HG03139 (cell line): ENCODE results near the gene PTPRK.
"Not testable (repeated sequence)": the region's sequence is repeated elsewhere in the genome, so short reads cannot be mapped to it uniquely, and the experiment has no call there.

ENCODE experiments used
- ATAC-seq: cut with Tn5 transposase; IDR thresholded peaks from one replicate; pipeline ENCODE4 v1.9.1; 2021; ENCODE audit not compliant: unreplicated experiment

The PTPRK gene

DNA sequence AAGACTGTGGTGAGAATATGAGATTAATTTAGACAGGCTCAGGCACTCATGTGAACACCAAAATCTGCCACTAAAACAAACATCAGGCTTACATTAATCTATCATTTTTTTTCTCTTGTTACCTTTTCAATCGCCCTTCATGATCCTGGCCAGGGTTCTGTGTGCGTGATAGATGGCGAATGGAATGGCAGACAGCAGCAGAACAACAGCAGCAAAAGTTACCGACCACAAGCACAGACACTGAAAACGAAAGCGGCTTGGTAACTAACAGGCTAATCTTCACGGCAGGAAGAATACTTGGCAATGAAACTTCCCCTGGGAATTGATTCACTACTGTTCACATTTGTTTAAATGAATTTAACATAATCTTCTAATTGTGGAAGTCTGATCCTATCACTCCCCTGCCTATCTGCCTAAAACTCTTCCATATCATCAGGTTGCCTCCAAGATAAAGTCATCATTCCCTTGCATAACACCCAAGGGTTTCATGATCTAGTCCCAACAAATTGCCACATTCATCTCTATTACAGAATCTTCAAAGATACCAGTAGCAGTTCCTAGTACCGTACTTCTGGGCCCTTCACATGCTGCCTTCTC, 28.7 kb downstream of the PTPRK start:
- no peak for ATAC-seq

DNA sequence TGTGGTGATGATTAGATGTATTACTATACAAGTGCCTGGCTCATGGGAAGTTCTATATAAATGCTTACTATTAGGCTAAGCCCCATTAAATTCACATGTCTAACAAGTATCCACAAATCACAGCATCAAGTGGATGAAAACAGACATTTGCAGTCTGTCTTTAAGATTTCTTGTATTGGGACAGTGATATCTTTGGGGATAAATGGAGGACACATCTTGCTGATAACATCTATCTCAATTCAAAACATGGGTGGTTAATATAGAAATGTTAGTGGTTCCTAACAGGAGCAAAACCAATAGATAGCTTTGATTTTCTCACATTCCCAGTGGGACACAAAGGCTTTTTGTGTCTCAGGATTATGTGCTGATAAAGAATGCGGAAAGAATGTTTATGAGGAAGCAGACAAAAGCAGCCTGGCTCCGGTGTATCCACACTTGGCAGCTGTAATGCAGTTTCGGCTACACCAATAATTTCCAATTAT, 29.3 kb downstream of the PTPRK start:
- ATAC-seq = no peak

DNA sequence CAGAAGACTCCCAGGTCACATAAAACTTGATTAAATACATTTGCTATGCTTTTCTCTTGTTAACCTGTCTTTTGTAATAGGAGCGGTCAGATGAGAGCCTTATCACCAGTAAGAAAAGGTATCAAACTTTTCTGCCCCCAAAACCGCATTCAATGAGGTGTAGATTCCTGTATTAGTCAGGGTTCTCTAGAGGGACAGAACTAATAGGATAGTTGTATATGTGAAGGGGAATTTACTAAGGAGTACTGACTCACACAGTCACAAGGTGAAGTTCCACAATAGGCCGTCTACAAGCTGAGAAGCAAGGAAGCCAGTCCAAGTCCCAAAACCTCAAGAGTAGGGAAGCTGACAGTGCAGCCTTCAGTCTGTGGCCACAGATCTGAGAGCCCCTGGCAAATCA, 32.7 kb downstream of the PTPRK start:
- no peak for ATAC-seq

DNA sequence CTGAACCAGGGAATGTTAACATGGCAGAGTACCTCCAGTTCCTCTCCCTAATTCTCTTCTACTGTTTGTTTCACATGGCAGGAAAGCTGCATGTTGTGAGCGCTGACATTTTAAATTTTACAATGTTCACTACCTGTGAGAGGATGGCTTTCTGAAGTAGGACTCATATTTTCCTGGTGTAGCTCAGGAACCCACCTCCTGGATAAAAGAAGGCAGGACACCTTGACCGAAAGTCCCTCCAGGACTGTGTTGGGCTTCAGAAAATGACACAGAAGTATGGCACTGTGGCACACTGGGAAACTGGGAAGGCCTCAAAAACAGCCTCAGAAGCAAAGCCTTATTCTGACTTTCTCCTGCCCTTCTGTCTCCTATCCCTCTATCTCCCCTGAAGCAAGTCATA, 33.3 kb downstream of the PTPRK start:
- no peak for ATAC-seq

DNA sequence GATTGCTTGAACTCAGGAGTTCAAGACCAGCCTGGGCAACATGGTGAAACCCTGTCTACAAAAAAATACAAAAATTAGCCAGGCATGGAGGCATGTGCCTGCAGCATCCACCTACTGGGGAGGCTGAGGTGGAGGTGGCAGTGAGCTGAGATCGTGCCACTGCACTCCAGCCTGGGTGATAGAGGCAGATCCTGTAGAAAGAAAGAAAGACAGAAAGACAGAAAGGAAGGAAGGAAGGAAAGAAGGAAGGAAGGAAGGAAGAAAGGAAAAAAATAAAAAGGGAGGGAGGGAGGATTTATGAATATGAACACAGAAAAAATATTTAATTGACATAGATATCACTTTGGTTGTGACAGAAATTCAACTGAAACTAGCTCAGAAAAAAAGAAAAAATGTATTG, 33.8 kb downstream of the PTPRK start:
- not testable (repeated sequence) for ATAC-seq

DNA sequence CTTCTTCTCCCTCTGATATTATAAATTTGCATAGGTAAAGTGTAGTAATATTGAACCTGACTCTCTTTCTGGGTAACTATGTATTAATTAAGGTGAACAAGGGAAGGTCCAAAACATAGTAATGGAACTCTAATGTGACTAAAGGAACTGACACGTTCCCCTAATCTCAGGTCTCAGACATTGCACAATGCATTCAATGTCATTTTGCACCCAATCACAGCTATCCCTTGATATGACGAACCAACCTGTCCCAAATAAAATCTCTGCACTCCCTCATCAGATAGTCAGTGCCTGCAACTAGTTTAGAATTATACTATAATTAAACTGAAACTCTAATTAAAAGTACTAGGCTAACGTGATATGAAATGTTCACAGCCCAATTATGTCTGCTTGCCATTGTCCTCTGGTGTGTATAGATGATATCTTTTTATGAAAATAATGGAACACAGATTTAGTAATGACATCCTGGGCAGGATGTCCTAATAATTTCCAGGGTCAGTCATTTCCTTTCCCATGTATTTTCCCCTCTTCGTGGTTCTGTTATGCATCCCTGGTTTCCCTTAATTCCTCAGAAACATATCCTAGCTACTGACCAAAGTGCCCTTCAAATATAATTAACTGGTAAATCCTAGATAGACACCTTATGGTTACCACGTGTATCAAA, 36.8 kb downstream of the PTPRK start:
- no peak for ATAC-seq

DNA sequence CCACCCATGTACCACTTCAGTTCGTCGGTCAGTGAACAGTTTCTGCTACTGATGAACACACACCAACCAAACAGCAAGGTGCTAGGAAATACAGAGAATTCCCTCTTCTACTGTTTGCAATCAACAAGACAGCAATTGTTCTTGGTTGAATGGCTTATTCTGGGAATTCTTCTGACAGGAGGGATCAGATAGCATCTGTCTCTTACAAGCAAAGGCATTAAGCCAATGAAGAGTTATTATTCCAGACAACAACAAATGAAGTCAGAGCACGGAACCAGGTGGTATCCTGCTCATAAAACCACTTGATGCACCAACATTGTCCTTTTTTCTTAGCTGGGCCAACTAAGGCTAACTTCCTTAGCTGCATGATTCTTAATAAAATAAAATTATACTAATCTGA, 37.8 kb downstream of the PTPRK start:
- ATAC-seq = no peak

DNA sequence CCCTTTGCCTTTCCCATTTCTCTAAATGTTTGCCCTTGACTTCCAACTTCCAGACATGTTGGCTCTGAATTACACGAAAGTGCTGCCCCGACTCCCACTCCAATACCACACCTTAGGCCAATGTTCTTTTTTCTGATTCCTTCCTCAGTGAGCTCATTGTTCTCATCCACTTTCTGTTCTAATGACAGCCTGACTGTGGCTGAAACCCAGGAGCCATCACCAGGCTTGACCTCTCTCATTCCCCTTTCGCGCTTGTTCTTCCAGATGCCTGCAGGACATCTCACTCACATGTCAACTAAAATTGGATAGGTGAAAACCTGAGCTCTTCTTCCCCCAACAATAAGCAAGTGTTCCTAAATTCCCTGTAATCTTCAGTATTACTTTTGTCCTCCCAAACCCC, 40.4 kb downstream of the PTPRK start:
- no peak for ATAC-seq

DNA sequence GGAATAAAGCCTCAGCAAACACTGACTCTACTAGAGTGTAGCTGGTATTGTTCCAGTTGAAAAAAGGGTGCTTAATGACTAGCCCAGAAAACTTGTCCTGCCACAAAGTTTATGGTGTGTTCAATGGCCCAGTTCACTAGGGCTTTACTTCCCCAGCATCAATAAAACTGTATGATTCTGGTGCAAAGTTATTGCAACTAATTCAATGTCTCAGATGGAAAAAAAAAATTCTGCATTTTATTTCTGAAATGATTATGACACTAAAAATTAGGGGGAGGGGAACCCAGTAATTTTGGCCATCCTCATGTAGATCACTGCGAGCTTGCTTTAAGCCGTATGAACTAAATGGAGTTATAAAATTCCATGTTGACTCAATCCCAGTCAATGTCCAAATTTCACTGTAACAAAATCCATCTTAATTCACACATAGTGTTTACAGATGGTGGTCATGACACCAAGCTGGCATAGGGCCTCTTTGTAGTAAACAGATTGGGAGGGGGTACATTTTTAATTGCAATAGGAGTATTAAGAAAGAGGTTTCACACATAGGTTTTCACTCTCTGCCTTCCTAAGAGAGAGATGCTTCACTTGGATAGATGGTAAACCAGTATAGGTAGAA, 41.2 kb downstream of the PTPRK start:
- no peak for ATAC-seq

DNA sequence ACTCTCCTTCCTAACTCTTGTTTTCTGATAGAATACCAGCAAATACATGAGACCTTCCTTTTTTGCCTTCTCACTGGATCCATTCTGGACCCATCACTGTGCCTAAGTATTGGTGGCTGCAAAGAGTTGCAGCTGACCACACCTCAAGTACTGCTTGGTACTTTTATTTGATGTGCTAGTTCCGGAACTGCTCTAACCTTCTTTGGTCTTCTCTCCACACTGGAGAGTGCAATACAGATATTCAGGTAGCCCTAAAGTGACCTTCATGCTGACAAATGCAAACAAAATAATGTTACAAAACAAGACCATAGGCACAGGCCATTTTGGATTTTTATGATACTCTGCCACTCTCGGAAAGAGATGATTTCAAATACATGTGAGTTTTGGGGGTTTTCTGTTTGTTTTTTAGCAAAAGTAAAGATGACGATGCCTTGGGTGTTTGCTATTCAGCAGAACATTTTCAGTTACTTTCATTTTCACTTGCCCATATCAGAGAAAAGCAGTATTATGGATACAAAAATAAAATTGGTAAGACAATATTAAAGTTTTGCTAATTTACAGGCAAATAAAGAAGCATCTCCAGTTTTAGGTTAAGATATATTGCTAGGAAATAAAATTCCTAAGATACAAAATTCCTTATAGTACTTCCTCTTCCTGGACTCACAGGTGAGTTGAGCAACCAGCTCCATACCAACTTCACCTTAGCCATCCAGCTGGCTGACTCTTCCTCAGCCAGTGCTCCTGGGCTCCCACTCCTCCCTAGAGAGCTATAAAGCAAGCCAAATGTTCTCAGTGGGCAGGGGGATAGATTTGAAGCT, 42.0 kb downstream of the PTPRK start:
- ATAC-seq = no peak

DNA sequence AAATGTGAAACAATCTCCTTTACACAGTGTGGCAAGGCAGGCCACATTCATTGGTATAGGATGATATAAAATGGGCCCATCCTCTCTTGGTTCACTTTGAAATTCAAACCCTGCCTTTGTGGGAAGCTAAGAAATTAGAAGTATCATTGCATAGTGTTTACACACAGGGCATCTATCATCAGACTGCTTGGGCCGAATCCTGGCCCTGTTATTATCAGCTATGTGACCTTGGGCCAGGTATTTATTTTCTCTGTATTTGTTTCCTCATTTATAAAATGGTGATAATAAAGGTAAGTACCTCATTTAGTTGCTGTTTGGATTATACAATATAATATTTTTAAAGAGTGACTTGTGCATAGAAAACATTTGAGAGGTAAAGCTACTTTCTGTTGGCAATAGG, 45.5 kb downstream of the PTPRK start:
- ATAC-seq = no peak

DNA sequence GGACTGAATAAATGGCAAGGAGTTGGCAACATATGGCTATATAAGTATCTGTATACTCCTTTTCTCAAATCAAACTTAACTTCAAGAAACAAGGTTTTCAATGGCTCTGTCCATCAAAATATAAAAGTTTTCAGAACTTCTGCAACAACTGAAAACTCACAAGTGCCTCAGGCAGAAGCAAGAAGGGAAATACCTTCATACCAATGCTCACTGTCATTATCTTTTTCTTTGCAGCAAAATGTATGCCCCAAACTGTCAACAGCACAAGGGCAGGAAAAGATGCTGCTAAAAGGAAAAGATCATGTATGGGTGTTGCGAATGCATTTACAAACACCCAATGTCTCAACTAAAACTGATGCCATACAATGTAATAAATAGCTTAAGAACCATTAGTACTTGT, 45.9 kb downstream of the PTPRK start:
- ATAC-seq = no peak

DNA sequence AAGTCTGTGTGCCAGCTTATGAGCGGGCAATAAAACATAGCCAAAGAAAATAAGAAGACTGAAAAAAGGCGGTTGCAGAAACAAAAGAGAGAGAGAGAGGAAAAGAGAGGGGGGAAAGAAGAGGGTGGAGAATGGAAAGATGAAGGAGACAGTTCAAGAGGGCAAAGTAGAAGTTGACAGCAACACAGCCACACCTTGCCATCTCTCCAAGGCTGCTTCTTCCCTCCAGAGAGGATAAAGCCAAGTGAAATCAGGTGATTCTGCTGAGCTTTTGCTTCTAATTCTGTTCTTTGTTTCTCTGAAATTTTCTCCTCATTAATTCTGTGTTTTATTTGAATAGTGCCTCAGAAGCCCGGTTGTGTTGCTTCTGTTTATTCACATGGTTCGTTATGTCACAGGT, 48.5 kb downstream of the PTPRK start:
- ATAC-seq = no peak

DNA sequence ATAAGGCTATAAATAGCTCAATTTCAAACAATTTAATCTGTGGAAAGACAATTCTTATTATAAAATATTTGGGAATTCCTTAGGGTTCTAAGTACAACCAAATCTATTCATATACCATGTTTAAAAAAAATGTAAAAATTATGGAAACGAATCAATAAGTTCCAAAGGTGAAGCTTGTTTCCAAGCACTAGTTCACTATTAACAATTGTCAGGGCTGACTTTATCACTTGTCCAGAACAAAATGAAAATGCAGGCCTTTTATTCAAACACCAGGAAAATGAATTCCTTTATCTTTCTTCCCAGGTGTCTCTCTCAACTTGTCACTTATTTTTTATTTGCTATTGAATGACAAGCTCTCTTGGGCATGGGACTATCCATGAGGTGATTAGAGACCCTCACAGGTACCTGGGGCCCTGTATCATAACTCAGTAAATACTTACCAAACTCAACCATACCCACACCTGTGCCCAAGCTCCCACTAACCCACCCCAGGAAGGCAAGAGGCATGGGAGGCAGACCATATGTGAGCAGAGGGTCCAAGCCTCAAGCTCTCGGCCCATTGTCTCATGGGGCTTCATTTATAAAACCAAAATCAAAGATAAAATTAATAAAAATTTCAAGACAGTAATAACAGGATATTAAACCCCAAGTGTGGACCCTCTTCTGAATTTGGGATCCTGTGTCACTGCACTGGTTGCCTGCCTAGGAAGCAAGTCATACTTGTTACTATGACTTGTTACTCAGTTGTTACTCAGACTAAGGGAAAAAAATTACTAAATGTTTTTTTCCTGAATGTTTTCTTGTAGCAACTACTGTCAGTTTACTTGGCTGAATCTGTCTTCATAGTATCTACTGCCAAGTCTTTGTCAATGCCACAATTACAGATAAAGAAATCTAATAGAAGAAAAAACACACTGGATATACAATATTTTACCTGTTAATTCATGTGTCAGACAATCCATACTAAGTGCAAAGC, 54.7 kb downstream of the PTPRK start:
- no peak for ATAC-seq

DNA sequence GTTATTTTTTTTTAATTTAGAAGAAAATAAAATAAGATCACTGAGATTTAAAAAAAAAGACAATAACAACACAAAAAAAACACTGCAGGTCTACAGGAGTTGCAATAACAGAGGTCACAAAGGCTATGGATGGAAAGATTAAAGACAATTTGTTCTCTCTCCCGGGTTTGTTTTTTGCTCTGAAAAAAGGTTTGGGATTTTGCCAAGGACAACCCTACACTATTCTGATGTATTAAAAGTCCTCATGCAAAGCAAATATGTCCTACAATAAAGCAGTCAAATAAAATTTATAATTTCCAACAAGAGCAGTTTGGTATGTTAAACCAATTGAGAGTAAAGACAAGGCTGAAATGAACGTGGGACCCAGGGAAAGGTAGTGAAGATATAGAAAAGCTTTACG, 55.6 kb downstream of the PTPRK start:
- ATAC-seq = no peak

DNA sequence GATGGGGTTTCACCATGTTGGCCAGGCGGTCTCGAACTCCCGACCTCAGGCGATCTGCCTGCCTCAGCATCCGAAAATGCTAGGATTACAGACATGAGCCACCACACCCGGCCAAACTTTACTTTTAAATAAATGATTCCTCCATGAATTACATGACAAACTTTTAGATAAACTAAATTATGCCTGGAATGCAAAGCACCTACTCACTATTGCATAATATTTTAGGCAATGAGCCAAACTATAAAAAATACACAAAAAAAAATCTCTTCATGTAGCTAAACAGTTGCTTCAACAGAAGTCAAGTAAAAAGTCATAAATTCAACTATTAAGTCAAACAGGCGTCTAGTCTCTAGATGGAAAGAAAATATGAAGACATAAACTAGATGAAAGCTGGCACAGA, 56.5 kb downstream of the PTPRK start:
- ATAC-seq = no peak

DNA sequence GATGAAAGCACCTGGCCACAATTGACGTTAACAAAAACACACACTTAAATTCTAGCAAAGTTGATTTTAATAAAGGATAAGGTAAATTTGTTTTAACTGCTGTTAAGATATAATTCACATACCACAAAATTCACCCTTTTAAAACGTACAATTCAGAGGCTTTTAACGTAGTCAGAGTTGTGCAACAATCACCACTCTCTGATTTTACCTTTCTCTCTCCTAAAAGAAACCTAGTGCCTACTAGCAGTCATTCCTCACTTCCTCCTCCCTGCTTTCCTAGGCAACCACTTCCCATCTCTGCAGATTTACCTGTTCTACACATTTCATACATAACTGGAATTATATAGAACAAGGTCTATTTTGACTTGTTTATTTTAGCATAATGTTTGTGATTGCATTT, 58.9 kb downstream of the PTPRK start:
- ATAC-seq = no peak

DNA sequence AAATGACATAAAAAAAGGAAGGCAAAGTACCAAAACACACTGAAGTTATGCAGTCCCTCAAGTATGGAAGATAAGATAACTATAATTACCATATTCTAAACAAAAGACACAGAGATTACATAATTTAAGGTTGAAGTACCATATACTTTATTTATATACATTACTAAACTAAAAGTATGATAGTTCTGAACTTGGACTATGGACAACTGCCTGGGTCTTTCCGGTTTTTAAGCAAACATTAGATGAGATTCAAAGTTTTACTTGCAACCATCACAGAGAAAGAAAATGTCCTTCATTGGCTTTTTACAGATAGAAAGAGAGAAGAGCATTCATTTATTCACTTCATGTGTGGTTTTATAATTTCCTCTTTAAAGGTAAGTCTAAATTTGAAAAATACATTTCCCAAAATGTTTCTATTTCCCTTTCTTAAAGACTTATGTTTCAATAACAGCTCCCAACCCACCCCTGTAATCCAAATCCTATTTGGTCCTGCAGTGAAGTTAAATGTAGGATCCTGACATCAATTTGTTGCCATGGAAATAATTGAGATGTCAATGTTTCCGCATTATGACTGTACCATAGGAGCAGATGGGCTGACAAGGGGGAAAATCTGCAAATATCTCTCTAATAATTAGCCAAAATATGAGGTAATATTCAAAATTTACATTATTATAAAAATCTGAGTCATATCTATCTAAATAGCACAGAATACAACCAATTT, 63.7 kb downstream of the PTPRK start:
- ATAC-seq = no peak

DNA sequence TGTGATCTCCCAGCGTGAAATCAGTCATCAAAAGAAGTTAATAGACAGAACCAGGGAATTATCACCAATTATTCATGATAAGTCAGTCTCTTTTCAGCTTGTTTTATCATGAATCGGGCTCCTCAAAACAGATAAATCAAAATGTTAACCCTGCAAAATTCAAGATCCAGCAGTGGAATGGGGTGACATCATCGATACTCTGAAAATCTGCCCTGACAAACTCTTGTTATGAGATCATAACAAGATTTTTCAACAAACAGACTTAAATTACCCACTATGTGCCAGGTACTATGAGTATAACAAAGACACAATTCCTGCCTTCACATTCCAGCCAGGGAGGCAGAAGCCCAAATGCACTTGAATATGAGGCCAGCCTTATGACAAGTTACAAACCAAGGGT, 64.4 kb downstream of the PTPRK start:
- no peak for ATAC-seq

DNA sequence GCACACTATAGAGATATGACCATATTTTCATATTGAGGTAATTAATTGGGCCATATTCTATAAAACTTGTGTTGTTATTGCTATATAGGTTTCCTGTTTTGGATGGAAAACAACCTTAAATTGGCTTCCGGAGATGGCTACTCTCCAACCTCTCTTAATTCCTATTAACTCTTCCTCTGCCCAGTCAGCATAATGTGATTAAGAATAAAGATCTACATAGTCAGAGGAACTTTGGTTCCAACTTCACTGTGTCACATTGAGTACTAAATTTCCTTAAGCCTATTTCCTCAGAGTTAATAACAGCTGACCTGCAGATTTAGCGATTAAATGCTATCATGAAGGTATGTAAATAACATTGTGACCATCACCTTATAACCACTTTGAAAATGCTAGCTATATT, 67.7 kb downstream of the PTPRK start:
- ATAC-seq = no peak
